NB4 (cell line): Measurements from ENCODE around the gene KIF17.

ENCODE experiments used
- CTCF ChIP-seq: IDR thresholded peaks from one replicate; pipeline ENCODE4 v1.5.1; 2012; ENCODE audit warnings: low read depth, low read length
- POLR2A ChIP-seq: IDR thresholded peaks from 2 replicates; pipeline ENCODE4 v1.6.1; 2011; ENCODE audit warnings: mild to moderate bottlenecking; ENCODE audit not compliant: insufficient read length; ENCODE audit errors: extremely low read depth

DNA sequence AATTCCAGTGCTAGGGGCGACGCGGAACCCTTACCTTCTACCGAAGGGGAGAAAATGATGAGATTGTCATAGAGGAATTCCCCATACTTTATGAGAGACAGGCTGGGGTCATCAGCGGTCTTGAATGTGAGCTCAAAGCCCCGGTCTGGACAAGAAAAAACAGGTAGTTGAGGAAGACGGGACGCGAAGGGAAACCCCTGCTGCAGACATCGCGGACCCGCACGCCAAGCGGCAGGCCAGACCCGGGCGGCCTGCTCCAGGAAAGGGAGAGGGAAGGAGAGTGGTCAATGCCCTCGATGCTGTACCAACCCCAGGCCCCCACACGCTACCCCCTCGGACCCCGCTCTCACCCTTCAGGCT lies 57.0 kb downstream of the KIF17 start:
- TF ChIP-seq POLR2A: no peak
- no peak for TF ChIP-seq CTCF
